BE2C (cell line): ENCODE data around the gene ADCY7.

Experiments used
- DNase-seq: peaks from one replicate; pipeline ENCODE4 v3.0.0-alpha.2; 2020
- H3K27me3 ChIP-seq: fragments of 250-450 bp; sonication (Bioruptor Pico); 2 replicates; pipeline ENCODE4 v1.5.1; 2020; ENCODE audit warnings: mild to moderate bottlenecking
- H3K36me3 ChIP-seq: fragments of 250-450 bp; sonication (Bioruptor Pico); 2 replicates; pipeline ENCODE4 v1.5.1; 2020; ENCODE audit warnings: mild to moderate bottlenecking
- H3K4me1 ChIP-seq: fragments of 250-450 bp; sonication (Bioruptor Pico); 2 replicates; pipeline ENCODE4 v1.5.1; 2020
- H3K4me3 ChIP-seq: 2 replicates; pipeline ENCODE4 v1.5.1; 2011; ENCODE audit warnings: low read depth, low read length
- H3K9me3 ChIP-seq: fragments of 250-450 bp; sonication (Bioruptor Pico); 2 replicates; pipeline ENCODE4 v1.5.1; 2020
- TF ChIP-seq, protein P1 (sequence below): IDR thresholded peaks from 2 replicates; pipeline ENCODE4 v1.5.1; 2012; ENCODE audit warnings: mild to moderate bottlenecking, low read depth, low read length

The ADCY7 gene

DNA sequence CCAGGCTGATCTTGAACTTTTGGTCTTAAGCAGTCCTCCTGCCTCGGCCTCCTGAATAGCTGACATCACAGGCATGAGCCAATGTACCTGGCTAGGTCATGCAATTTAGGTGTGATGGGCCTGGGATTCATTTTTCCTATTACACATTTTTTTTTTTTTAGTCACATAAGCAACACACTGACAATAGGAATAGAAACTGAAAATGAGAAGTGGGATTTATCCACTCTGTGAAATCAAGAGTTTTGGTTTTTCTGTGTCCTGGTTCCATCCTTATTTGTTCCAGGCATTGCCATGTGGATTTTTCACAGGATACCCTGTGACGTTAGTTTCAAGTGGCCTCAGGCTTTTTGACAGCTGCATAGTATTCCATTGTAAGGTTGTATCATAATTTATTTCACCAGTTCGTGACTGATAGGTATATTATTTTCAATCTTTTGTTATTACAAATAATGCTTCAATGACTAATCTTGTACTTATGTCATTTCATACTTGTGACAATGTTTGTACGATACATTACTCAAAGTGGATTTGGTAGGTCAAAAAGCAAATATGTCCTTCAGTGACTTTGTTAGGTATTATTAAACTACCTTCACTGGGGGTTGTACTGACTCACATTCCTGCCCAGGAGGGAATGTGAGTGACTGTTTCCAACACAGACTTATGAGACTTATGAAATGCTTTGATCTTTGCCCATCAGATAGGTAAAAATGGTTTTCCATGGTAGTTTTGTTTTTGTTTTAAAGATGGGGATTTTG is 10.6 kb downstream of the ADCY7 start:
- no peaks in the 10 kb centered on the region for H3K9me3 ChIP-seq
- no peak overlapping the region for H3K4me3 ChIP-seq
- TF ChIP-seq, protein P1, sequence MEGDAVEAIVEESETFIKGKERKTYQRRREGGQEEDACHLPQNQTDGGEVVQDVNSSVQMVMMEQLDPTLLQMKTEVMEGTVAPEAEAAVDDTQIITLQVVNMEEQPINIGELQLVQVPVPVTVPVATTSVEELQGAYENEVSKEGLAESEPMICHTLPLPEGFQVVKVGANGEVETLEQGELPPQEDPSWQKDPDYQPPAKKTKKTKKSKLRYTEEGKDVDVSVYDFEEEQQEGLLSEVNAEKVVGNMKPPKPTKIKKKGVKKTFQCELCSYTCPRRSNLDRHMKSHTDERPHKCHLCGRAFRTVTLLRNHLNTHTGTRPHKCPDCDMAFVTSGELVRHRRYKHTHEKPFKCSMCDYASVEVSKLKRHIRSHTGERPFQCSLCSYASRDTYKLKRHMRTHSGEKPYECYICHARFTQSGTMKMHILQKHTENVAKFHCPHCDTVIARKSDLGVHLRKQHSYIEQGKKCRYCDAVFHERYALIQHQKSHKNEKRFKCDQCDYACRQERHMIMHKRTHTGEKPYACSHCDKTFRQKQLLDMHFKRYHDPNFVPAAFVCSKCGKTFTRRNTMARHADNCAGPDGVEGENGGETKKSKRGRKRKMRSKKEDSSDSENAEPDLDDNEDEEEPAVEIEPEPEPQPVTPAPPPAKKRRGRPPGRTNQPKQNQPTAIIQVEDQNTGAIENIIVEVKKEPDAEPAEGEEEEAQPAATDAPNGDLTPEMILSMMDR, result no peak
- no peaks in the 10 kb centered on the region for H3K4me1 ChIP-seq
- no peak for DNase-seq
- no peaks in the 10 kb centered on the region for H3K36me3 ChIP-seq
- H3K27me3 ChIP-seq, result no peaks in the 10 kb centered on the region

DNA sequence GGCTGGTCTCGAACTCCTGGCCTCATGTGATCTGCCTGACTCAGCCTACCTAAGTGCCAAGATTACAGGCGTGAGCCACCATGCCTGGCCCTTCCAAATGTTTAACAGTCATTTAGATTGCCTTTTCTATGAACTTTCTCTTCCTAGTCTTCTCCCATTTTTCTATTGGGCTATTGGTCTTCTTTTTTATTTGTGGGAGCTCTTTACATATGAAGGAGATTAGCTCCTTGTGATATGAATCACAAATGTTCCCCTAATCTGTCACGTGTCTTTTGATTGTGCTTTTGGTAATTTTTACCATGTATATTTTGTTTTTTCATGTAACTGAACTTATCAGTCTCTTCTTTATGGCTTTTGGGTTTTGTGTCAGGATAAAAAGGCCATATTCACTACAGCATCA is 11.9 kb downstream of the ADCY7 start:
- no peak for DNase-seq
- Histone ChIP-seq H3K36me3 (no peaks in the 10 kb centered on the region), H3K4me3 (no peak overlapping the region), H3K27me3 (no peaks in the 10 kb centered on the region), H3K4me1 (no peaks in the 10 kb centered on the region), H3K9me3 (no peaks in the 10 kb centered on the region)
- TF ChIP-seq, protein P1, result no peak

DNA sequence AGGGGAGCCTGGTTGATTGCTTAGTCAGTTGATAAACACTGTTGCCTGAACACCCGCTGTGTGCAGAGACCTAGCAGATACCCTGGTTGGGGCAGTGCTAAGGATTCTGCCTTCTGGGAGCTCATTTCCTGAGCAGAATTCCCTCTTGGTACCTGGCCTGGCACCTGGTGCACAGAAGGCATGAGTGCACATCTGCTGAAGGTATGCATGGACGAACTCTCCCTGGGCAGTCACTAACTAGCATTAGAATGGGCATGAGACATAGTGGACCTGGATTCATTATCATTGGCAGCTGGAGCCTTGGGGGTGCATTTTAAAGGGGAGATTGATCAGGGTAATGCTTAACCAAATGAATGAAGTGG is 13.1 kb downstream of the ADCY7 start:
- no peak overlapping the region for H3K4me3 ChIP-seq
- H3K9me3 ChIP-seq, result no peaks in the 10 kb centered on the region
- H3K27me3 ChIP-seq, result no peaks in the 10 kb centered on the region
- TF ChIP-seq, protein P1, result no peak
- peaks cover 7% of the 10 kb centered on the region; the same call in 1 of the 2 replicates for H3K4me1 ChIP-seq
- no peak for DNase-seq
- no peaks in the 10 kb centered on the region for H3K36me3 ChIP-seq

DNA sequence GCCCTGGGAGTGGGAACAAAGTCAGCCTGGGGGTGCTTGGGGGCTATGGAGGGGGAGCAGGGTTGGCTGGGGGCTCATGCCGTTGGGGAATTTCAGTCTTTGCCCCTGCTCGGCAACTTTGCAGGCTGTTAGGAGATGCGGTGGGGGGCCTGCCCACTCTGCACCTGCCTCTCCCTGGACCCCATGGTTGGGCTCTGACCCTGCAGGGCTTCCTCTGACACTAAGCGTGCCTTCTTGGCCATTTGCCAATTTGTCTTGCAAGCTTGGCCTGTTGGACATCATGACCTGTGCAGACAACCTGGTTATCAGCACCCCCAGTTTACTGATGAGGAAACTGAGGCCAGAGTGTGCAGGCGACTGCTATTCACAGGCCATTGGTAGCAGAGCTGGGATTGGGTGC is 14.6 kb downstream of the ADCY7 start:
- no peaks in the 10 kb centered on the region for H3K9me3 ChIP-seq
- no peaks in the 10 kb centered on the region for H3K36me3 ChIP-seq
- no peak for DNase-seq
- TF ChIP-seq, protein P1, result no peak
- H3K27me3 ChIP-seq, result no peaks in the 10 kb centered on the region
- peaks cover 10% of the 10 kb centered on the region; the same call in 1 of the 2 replicates for H3K4me1 ChIP-seq
- no peak overlapping the region for H3K4me3 ChIP-seq

DNA sequence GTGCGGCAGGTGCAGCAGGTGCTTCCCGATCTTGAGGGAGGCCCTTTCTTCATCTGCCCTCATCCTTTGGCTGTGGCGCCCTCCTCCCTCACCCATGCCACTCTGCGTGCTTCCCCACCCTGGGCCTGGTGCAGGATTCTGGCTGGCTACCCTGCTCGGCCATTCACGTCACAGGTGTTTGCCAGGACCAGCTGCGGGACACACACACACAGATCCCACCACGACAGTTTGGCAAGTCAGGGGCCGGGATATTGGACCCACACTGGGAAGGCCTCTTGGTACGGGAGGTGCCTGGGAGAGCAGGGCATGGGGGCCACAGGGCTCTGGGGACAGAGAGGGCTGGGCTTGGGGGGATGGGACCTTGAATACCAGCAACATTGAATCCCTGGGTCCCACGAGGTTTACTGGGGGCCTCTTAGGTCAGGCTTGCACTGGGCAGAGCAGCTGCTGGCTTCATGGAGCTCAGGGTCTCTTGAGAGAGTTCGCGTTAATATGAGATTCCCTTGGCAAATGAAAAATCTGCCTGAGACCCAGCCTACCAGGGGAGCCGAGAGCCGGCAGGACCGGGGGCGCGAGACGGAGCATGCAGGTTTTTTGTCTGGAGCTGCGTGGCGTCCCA is 15.1 kb downstream of the ADCY7 start:
- TF ChIP-seq, protein P1, result no peak
- H3K27me3 ChIP-seq, result no peaks in the 10 kb centered on the region
- peaks cover 10% of the 10 kb centered on the region; the same call in 1 of the 2 replicates for H3K4me1 ChIP-seq
- no peak overlapping the region for H3K4me3 ChIP-seq
- H3K36me3 ChIP-seq, result no peaks in the 10 kb centered on the region
- H3K9me3 ChIP-seq, result no peaks in the 10 kb centered on the region
- DNase-seq, result no peak

DNA sequence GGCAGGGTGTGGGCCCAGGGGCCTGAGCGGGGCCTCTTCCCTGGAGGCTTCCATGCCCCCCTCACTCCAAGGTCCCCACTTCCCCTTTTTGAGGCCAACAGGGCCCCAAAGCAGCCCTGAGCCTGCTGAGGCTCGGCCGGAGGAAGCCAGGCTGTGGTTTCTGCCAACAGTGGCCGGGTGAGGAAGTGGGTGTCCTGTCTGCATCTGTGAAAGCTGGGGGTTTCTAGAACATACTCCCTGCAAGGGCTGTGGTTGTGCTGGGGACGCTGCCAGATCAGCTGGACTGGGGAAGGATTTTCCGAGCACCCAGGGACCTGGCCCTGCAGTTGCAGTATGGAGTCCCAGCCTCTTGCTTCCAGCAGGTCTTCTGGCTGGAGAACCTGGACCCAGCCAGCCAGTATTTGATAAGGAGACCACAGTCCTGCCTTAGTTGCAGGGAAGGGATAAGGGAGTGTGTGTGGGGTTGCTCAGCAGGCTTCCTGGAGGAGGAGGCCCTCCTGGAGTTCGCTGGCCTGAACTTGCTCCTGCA is 15.7 kb downstream of the ADCY7 start:
- H3K27me3 ChIP-seq, result no peaks in the 10 kb centered on the region
- no peak overlapping the region for H3K4me3 ChIP-seq
- H3K9me3 ChIP-seq, result no peaks in the 10 kb centered on the region
- peaks cover 10% of the 10 kb centered on the region; the same call in 1 of the 2 replicates for H3K4me1 ChIP-seq
- no peaks in the 10 kb centered on the region for H3K36me3 ChIP-seq
- TF ChIP-seq, protein P1, result no peak
- no peak for DNase-seq
